ENCODE data around the gene IFNA6.

GRCh38 chr9:21311889-21312288 lies 38.8 kb downstream of the IFNA6 start:
- no peak for TF ChIP-seq TAF1 (IDR thresholded peaks at IDR 0.05; ENCODE audit: borderline replicate concordance, low read depth, low read length)
- TF ChIP-seq POLR2AphosphoS5 (IDR thresholded peaks at IDR 0.05; ENCODE audit: low read depth, low read length), result no peak
- TF ChIP-seq POLR2A (IDR thresholded peaks at IDR 0.05; ENCODE audit: low read depth, low read length), result no peak
